ENCODE results near the gene ST8SIA6. TPM values are rescaled to one million over a fixed set of nuclear protein-coding genes. Genes with fewer than 3 reads are reported as not detected.

The ST8SIA6 gene
- total and polyA plus RNA-seq, 2 of the 8 experiments (the other 6 are each of a cell fraction or from before 2014, with no cell fraction given): 0.70 to 1.1 TPM

GRCh38 chr10:17354781-17355180 is 99.6 kb downstream of the ST8SIA6 start:
- Histone ChIP-seq H3K18ac (ENCODE audit: extremely low read depth, low read length) (no peak overlapping the region), H4K91ac (replicated peaks; ENCODE audit: insufficient read length, low read length) (no peak overlapping the region), H2AFZ (ENCODE audit: low read length) (no peak overlapping the region), H2BK120ac (replicated peaks; ENCODE audit: low read depth, low read length) (no peak overlapping the region), H3K23ac (ENCODE audit: insufficient read length) (no peak overlapping the region), H2BK15ac (ENCODE audit: low read length) (no peak overlapping the region), H3K56ac (replicated peaks; ENCODE audit: insufficient read length, low read depth, low read length) (no peak overlapping the region), H2BK20ac (ENCODE audit: low read length) (no peak overlapping the region), H3K4me2 (ENCODE audit: insufficient read depth in 1 of 2, low read depth in 2 of 2, low read length in 2 of 2) (no peak overlapping the region), H3K23me2 (ENCODE audit: low read depth, low read length) (no peaks in the 10 kb centered on the region), H4K8ac (ENCODE audit: extremely low read depth, insufficient read depth, low read length) (no peak overlapping the region), H4K20me1 (replicated peaks in 1 of 2; ENCODE audit: control insufficient read depth in 1 of 2, insufficient read depth in 2 of 2, low read length in 2 of 2) (no peaks in the 10 kb centered on the region), H3K4ac (replicated peaks; ENCODE audit: insufficient read length, low read depth, low read length) (no peak overlapping the region), H3K9ac (replicated peaks in 1 of 4; ENCODE audit: extremely low read depth in 1 of 4, low read depth in 3 of 4, low read length in 3 of 4) (no peak overlapping the region), H3K79me1 (ENCODE audit: low read depth, low read length) (no peaks in the 10 kb centered on the region), H2AK5ac (ENCODE audit: low read depth, low read length) (no peak overlapping the region), H3K4me1 (replicated peaks in 1 of 4; ENCODE audit: control insufficient read depth in 3 of 4, insufficient read depth in 4 of 4, low read length in 3 of 4) (no peaks in the 10 kb centered on the region), H3K9me3 (ENCODE audit: insufficient read depth in 2 of 2, low read depth in 1 of 2, low read length in 1 of 2) (no peaks in the 10 kb centered on the region), H2BK12ac (ENCODE audit: low read depth, low read length) (no peak overlapping the region), H3K14ac (ENCODE audit: insufficient read length) (no peak overlapping the region), H3K27me3 (replicated peaks in 1 of 4; ENCODE audit: control insufficient read depth in 3 of 4, extremely low read depth in 1 of 4, insufficient read depth in 3 of 4, low read length in 3 of 4) (no peaks in the 10 kb centered on the region), H3K4me3 (ENCODE audit: extremely low read depth in 1 of 4, insufficient read depth in 2 of 4, low read depth in 3 of 4, low read length in 4 of 4) (no peak overlapping the region), H3K79me2 (ENCODE audit: control insufficient read depth in 1 of 2, insufficient read depth in 2 of 2, low read length in 2 of 2) (no peaks in the 10 kb centered on the region), H2BK5ac (ENCODE audit: low read depth, low read length) (no peak overlapping the region), H3K36me3 (ENCODE audit: control insufficient read depth in 2 of 4, insufficient read depth in 4 of 4, low read length in 3 of 4) (no peaks in the 10 kb centered on the region), H4K5ac (ENCODE audit: insufficient read length, low read depth, low read length) (no peak overlapping the region), H3K27ac (ENCODE audit: low read depth, low read length) (no peak overlapping the region)
- DNase-seq (ENCODE audit: low read depth in 1 of 2, low spot score in 2 of 2): no peak
- ChIA-PET CTCF (ENCODE audit: partially characterized antibody) (interaction anchor here (0.5 kb wide), 1 partner anchor 13 kb away, joined by 8 read pairs; no protein-coding TSS in a partner anchor), POLR2A (ENCODE audit: partially characterized antibody) (no interaction called here)
- TF ChIP-seq EGR1 (IDR thresholded peaks at IDR 0.05; ENCODE audit: borderline replicate concordance, low read depth, low read length) (no peak), GABPA (IDR thresholded peaks at IDR 0.05; ENCODE audit: borderline replicate concordance, insufficient read depth, low read length) (no peak), KDM4A (IDR thresholded peaks at IDR 0.05; ENCODE audit: low read depth, low read length, severe bottlenecking) (no peak), SIRT6 (IDR thresholded peaks at IDR 0.05; ENCODE audit: low read length) (no peak), CTBP2 (IDR thresholded peaks at IDR 0.05; ENCODE audit: borderline replicate concordance, insufficient read depth, insufficient read length, low read length) (no peak), SUZ12 (IDR thresholded peaks at IDR 0.05; ENCODE audit: low read length) (no peak), SP1 (IDR thresholded peaks at IDR 0.05; ENCODE audit: low read depth, low read length) (no peak)
- no peak for FAIRE-seq
- WGBS, 2 experiments (ENCODE audit: extremely low coverage in 1 of 2, insufficient coverage in 1 of 2, insufficient read length in 1 of 2, insufficient replicate concordance in 2 of 2, low coverage in 1 of 2, low lambda C conversion rate in 2 of 2, missing lambda C conversion rate in 1 of 2): 89% methylated on average over 5 of the region's 5 CpGs; no CpG with 5 or more reads in 1 of the 2 experiments

All from H1 (cell line).